ENCODE data around the gene PCBP4. TPM values are rescaled to one million over a fixed set of nuclear protein-coding genes. Genes with fewer than 3 reads are reported as not detected.

Gene PCBP4
- total RNA-seq, 1 experiment from 2014 or later: 27.0 TPM

DNA sequence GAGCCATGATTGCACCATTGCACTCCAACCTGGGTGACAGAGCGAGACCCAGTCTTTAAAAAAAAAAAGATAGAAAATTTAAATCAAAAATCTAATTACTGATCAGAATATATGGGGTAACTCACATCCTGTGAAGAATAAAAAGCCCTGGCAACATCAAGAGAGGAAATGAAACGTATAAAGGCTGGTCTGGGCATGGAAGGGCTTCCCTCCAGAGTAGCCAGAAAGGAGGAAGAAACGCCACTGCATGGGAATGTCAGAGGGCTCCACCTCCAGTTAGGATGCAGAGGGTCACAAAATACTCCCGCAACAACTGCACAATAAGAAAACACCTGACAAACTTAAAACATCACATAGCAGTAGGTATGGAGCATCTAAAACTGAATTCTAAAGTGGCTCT lies 59.2 kb downstream of the PCBP4 start:
- no peak for DNase-seq (ENCODE audit: low spot score)

Other genes with a start within 250 kb of the PCBP4 start
- not detected in 2 replicates for gene IQCF6, start 188.2 kb downstream of the PCBP4 start, total RNA-seq (2014; rRNA removed; shearing (Covaris generic))
- gene IQCF2, start 105.8 kb downstream of the PCBP4 start, total RNA-seq (2014; rRNA removed; shearing (Covaris generic)): not detected in 2 replicates
- gene IQCF5, start 91.9 kb downstream of the PCBP4 start, total RNA-seq (2014; rRNA removed; shearing (Covaris generic)): not detected in 2 replicates
- not detected in 2 replicates for gene IQCF1, start 64.1 kb downstream of the PCBP4 start, total RNA-seq (2014; rRNA removed; shearing (Covaris generic))
- 25.7 and 31.0 TPM in 2 replicates for gene RRP9, start 25.6 kb downstream of the PCBP4 start, total RNA-seq (2014; rRNA removed; shearing (Covaris generic))
- 7.7 and 7.9 TPM in 2 replicates for gene PARP3, start 25.1 kb downstream of the PCBP4 start, total RNA-seq (2014; rRNA removed; shearing (Covaris generic))
- not detected in 2 replicates for gene GPR62, start 12.1 kb downstream of the PCBP4 start, total RNA-seq (2014; rRNA removed; shearing (Covaris generic))
- 3.2 and 12.5 TPM in 2 replicates for gene ABHD14B, start 6.6 kb upstream of the PCBP4 start, total RNA-seq (2014; rRNA removed; shearing (Covaris generic))
- 8.0 and 13.9 TPM in 2 replicates for gene ABHD14A, start 7.6 kb upstream of the PCBP4 start, total RNA-seq (2014; rRNA removed; shearing (Covaris generic))
- gene ACY1, start 16.1 kb upstream of the PCBP4 start, total RNA-seq (2014; rRNA removed; shearing (Covaris generic)): 35.6 and 41.7 TPM in 2 replicates
- 1,303 and 1,313 TPM in 2 replicates for gene RPL29, start 28.4 kb upstream of the PCBP4 start, total RNA-seq (2014; rRNA removed; shearing (Covaris generic))
- gene DUSP7, start 89.1 kb upstream of the PCBP4 start, total RNA-seq (2014; rRNA removed; shearing (Covaris generic)): 4.3 and 6.2 TPM in 2 replicates
- gene POC1A, start 187.0 kb upstream of the PCBP4 start, total RNA-seq (2014; rRNA removed; shearing (Covaris generic)): 5.9 and 8.1 TPM in 2 replicates
- 28.5 and 37.4 TPM in 2 replicates for gene ALAS1, start 230.7 kb upstream of the PCBP4 start, total RNA-seq (2014; rRNA removed; shearing (Covaris generic))